ENCODE results near the gene ESRRA. TPM values are rescaled to one million over a fixed set of nuclear protein-coding genes. Genes with fewer than 3 reads are reported as not detected.

ESRRA gene
- total RNA-seq, 1 donor from 2014 or later, result 34.7 TPM

DNA sequence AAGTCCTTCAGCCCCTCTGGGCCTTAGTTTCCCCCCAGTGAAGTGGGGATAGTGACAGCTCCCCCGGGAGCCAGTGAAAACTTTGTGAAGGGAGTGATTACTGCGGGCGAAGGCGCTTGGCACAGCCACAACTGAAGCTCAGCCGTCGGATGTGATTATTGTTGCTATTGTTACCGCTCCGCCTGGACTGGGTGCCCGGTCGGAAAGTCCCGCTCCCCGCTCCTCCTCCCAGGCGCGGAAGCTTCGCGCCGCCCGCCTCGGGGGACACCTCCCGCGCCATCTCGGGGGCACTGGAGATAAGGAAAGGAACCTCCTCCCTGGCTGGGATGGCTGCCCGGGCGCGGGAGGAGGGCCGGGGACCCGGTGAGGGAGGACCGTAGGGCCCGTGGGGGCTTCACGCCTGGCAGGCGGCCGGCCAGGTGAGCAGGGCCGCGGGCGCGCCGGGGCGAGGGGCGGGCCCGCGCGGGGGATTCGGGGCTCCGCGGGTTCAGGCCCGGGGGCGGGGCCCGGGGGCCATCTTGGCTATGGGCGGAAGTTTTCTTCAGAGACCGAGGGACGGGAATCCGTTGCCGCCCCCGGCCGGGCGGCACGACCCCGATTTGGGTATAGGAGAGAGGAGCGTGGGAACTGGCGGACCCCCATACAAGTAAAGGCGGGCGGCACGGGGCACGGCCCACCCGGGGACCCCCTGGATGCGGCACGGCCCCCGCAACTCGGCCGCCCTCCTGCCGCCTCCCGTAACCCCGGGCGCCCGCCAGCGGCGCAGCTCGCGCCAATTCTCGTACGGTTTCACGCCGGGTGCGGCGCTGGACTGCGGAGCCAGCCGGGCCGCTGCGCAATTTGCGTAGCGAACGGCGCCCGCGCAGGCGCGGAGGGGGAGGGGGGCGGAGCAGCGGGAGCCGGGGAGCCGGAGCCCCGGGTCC lies 20.1 kb upstream of the ESRRA start, which contains the start of gene GPR137:
GPR137 (plus strand) TSS at position 887 of the 923 bp plus-strand sequence. CDS start 677 bp downstream, outside the sequence.
- H3K9me3 Mint-ChIP-seq, result no peaks in the 10 kb centered on the region
- H3K36me3 Mint-ChIP-seq (ENCODE audit: low read depth), result no peaks in the 10 kb centered on the region
- peak within 1 kb of the TSS; percentile 92 for H3K4me3 Mint-ChIP-seq
- TF ChIP-seq, protein P1, sequence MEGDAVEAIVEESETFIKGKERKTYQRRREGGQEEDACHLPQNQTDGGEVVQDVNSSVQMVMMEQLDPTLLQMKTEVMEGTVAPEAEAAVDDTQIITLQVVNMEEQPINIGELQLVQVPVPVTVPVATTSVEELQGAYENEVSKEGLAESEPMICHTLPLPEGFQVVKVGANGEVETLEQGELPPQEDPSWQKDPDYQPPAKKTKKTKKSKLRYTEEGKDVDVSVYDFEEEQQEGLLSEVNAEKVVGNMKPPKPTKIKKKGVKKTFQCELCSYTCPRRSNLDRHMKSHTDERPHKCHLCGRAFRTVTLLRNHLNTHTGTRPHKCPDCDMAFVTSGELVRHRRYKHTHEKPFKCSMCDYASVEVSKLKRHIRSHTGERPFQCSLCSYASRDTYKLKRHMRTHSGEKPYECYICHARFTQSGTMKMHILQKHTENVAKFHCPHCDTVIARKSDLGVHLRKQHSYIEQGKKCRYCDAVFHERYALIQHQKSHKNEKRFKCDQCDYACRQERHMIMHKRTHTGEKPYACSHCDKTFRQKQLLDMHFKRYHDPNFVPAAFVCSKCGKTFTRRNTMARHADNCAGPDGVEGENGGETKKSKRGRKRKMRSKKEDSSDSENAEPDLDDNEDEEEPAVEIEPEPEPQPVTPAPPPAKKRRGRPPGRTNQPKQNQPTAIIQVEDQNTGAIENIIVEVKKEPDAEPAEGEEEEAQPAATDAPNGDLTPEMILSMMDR (conservative IDR thresholded peaks at IDR 0.05), result no peak
- peaks cover 15% of the 10 kb centered on the region for H3K4me1 Mint-ChIP-seq
- peak within 1 kb of the TSS; percentile 27 for H3K27ac Mint-ChIP-seq (ENCODE audit: unreplicated experiment)
- H3K27me3 Mint-ChIP-seq (ENCODE audit: low read depth), result peaks cover 21% of the 10 kb centered on the region
- DNase-seq (ENCODE audit: low read depth, low spot score), result peak; percentile 95

DNA sequence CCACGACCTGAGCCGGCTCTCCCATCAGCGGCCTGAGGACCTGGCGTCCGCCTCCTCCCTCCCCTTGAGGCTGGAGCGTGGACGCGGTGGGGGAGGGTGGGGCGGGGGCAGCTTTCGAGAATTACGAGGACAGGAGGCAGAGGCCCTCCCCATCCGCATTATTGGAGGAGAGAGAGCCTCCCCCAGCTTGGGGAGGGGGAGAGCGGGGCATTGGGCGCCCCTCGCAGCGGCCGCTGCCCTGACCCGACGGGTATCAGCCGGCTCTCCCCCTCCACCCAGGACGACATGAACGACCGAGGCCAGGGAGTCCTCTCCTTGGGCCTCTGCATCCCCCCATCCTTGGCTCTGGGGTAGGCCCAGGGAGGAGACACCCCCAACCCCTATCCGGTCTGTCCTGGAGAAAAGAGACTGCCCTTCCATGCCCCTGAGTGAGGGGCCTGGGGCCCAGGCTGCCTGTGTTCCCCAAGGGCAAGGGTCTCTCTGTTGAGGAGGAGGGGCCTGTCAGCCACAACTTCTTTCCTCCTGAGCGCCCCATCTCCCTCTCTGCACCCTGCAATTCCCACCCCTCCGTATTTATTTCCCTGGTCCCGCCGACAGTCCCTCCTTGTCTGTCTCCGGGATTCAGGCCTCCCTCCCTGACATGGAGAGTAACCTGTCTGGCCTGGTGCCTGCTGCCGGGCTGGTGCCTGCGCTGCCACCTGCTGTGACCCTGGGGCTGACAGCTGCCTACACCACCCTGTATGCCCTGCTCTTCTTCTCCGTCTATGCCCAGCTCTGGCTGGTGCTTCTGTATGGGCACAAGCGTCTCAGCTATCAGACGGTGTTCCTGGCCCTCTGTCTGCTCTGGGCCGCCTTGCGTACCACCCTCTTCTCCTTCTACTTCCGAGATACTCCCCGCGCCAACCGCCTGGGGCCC lies 19.2 kb upstream of the ESRRA start:
- DNase-seq (ENCODE audit: low read depth, low spot score), result no peak
- Mint-ChIP-seq H3K4me3 (peak overlapping the region; percentile 89), H3K4me1 (peaks cover 19% of the 10 kb centered on the region), H3K9me3 (no peaks in the 10 kb centered on the region), H3K27ac (ENCODE audit: unreplicated experiment) (no peak overlapping the region), H3K36me3 (ENCODE audit: low read depth) (no peaks in the 10 kb centered on the region), H3K27me3 (ENCODE audit: low read depth) (peaks cover 30% of the 10 kb centered on the region)
- TF ChIP-seq, protein P1 (conservative IDR thresholded peaks at IDR 0.05), result no peak

DNA sequence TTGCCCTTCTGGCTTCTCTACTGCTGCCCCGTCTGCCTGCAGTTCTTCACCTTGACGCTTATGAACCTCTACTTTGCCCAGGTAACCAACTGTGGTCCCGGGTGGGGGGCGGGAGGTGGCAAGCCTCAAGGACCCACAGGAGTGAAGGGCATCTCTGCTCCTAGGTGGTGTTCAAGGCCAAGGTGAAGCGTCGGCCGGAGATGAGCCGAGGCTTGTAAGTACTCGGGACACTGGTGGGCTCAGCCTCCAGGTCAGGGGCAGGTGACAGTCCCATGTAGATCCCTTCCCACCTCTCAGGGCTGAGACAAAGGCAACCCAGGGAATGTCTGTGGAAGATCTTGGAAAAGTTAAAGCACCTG lies 18.5 kb upstream of the ESRRA start:
- H3K4me1 Mint-ChIP-seq, result peaks cover 16% of the 10 kb centered on the region

DNA sequence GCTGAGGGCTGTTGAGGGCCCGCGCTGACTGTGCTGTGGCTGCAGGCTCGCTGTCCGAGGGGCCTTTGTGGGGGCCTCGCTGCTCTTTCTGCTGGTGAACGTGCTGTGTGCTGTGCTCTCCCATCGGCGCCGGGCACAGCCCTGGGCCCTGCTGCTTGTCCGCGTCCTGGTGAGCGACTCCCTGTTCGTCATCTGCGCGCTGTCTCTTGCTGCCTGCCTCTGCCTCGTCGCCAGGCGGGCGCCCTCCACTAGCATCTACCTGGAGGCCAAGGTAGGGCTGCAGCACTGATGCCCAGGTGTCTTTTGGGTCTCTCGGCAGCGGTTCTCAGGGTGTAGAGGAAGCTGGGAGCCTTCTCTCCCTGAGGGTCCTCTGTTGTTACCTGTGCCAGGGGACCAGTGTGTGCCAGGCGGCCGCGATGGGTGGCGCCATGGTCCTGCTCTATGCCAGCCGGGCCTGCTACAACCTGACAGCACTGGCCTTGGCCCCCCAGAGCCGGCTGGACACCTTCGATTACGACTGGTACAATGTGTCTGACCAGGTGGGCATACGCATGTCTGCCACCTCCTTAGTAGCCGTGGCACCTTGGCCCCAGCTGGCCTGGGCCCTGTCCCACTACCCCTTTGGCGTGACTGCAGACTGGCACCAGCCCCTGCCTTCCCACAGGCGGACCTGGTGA lies 17.5 kb upstream of the ESRRA start:
- H3K4me3 Mint-ChIP-seq, result peak overlapping the region; percentile 89
- TF ChIP-seq, protein P1 (conservative IDR thresholded peaks at IDR 0.05), result no peak
- peaks cover 39% of the 10 kb centered on the region for H3K27me3 Mint-ChIP-seq (ENCODE audit: low read depth)
- no peaks in the 10 kb centered on the region for H3K36me3 Mint-ChIP-seq (ENCODE audit: low read depth)
- no peak for DNase-seq (ENCODE audit: low read depth, low spot score)
- H3K27ac Mint-ChIP-seq (ENCODE audit: unreplicated experiment), result no peak overlapping the region
- H3K9me3 Mint-ChIP-seq, result no peaks in the 10 kb centered on the region
- peaks cover 16% of the 10 kb centered on the region for H3K4me1 Mint-ChIP-seq

More for the DNA sequence above, 18.5 kb upstream of the ESRRA start:
- Mint-ChIP-seq H3K36me3 (ENCODE audit: low read depth) (no peaks in the 10 kb centered on the region), H3K4me3 (peak overlapping the region; percentile 89), H3K27ac (ENCODE audit: unreplicated experiment) (no peak overlapping the region), H3K27me3 (ENCODE audit: low read depth) (peaks cover 32% of the 10 kb centered on the region), H3K9me3 (no peaks in the 10 kb centered on the region)
- DNase-seq (ENCODE audit: low read depth, low spot score), result no peak
- TF ChIP-seq, protein P1 (conservative IDR thresholded peaks at IDR 0.05), result no peak

DNA sequence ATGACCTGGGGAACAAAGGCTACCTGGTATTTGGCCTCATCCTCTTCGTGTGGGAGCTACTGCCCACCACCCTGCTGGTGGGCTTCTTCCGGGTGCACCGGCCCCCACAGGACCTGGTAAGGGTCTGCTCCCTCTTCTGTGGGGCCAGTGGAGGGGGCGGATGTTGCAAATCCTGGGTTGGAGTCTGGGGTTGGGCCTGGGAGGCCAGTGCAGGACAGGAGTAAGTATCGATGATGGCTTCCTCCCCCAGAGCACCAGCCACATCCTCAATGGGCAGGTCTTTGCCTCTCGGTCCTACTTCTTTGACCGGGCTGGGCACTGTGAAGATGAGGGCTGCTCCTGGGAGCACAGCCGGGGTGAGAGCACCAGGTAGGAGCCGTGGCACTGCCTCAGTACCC lies 17.0 kb upstream of the ESRRA start:
- TF ChIP-seq, protein P1 (conservative IDR thresholded peaks at IDR 0.05), result no peak
- no peaks in the 10 kb centered on the region for H3K36me3 Mint-ChIP-seq (ENCODE audit: low read depth)
- peaks cover 44% of the 10 kb centered on the region for H3K27me3 Mint-ChIP-seq (ENCODE audit: low read depth)

More for the DNA sequence above, 17.0 kb upstream of the ESRRA start:
- no peak for DNase-seq (ENCODE audit: low read depth, low spot score)
- H3K9me3 Mint-ChIP-seq, result no peaks in the 10 kb centered on the region
- no peak overlapping the region for H3K27ac Mint-ChIP-seq (ENCODE audit: unreplicated experiment)
- peak overlapping the region; percentile 23 for H3K4me3 Mint-ChIP-seq
- H3K4me1 Mint-ChIP-seq, result peaks cover 16% of the 10 kb centered on the region
